Large intestine (tissue), 3 donors: ENCODE results near the gene C16orf86. TPM values are rescaled to one million over a fixed set of nuclear protein-coding genes. Genes with fewer than 3 reads are reported as not detected.
"Not testable (repeated sequence)": the region's sequence is repeated elsewhere in the genome, so short reads cannot be mapped to it uniquely, and the experiment has no call there.

Source experiments
- DNase-seq, 2 donors: peaks; one replicate each; pipeline versions ENCODE4 v3.0.0 to v3.0.0-alpha.2; 2013
- H3K27ac ChIP-seq: one replicate; pipeline ENCODE4 v1.5.1; 2013; ENCODE audit warnings: low read length
- H3K27me3 ChIP-seq: 2 replicates; pipeline ENCODE4 v1.6.1; 2013; ENCODE audit warnings: low read length; ENCODE audit not compliant: control insufficient read depth, insufficient read depth
- H3K36me3 ChIP-seq: 2 replicates; pipeline ENCODE4 v1.6.1; 2013; ENCODE audit warnings: low read length; ENCODE audit not compliant: control insufficient read depth, insufficient read depth
- H3K4me1 ChIP-seq: one replicate; pipeline ENCODE4 v1.6.1; 2013; ENCODE audit warnings: low read length; ENCODE audit not compliant: control insufficient read depth, insufficient read depth
- H3K4me3 ChIP-seq: one replicate; pipeline ENCODE4 v1.5.1; 2013; ENCODE audit warnings: low read length
- H3K9me3 ChIP-seq: one replicate; pipeline ENCODE4 v1.6.1; 2013; ENCODE audit warnings: mild to moderate bottlenecking, low read depth, low read length, moderate library complexity; ENCODE audit not compliant: control insufficient read depth
- WGBS: methylation state at CpG from one replicate; pipeline ENCODE4 v1.1.5; 2013; ENCODE audit warnings: low lambda C conversion rate; ENCODE audit not compliant: insufficient coverage; 5-methylcytosine and 5-hydroxymethylcytosine counted together
- polyA plus RNA-seq: library from polyadenylated mRNA; unstranded; fragments of 120-200 nt; gene quantifications from one replicate; pipeline ENCODE4 v1.2.1, GENCODE V29; 2013

The C16orf86 gene
- polyA plus RNA-seq, 1 donor: 1.4 TPM

- Histone ChIP-seq H3K9me3 (no peaks in the 10 kb centered on the region), H3K27ac (no peak overlapping the region), H3K4me3 (no peak overlapping the region), H3K4me1 (no peaks in the 10 kb centered on the region), H3K27me3 (peaks cover 2% of the 10 kb centered on the region), H3K36me3 (no peaks in the 10 kb centered on the region)
- DNase-seq: no peak
- no CpG with 5 or more reads among the region's 4 CpGs for WGBS
Observed at GRCh38 chr16:67676516-67676915, 9.9 kb downstream of the C16orf86 start.

- Histone ChIP-seq H3K9me3 (no peaks in the 10 kb centered on the region), H3K27ac (no peak overlapping the region), H3K4me3 (no peak overlapping the region), H3K4me1 (no peaks in the 10 kb centered on the region), H3K27me3 (peaks cover 2% of the 10 kb centered on the region), H3K36me3 (no peaks in the 10 kb centered on the region)
- WGBS: 100% methylated on average over 1 of the region's 8 CpGs
- DNase-seq: no peak
Observed at GRCh38 chr16:67676939-67677338, 10.3 kb downstream of the C16orf86 start.

DNA sequence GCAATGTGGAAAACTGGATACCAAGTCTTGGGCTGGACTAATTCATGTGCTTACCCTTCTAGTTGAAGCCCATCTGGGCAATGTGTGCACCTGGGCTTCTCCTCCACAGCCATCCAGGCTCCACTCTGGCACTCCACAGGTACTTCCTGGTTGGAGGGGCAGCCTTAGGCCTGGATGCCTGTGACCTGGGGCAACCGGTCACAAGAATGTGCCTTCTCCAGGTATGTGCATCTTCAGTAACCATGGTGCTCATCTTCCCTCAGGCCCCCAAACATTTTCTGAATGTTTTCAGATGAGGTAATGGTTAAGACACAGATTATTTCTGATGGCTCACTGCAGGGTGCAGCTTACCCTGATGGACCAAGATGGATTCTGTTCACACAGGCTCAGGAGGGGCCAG is 11.1 kb downstream of the C16orf86 start:
- H3K27ac ChIP-seq: no peak overlapping the region
- H3K27me3 ChIP-seq: peaks cover 2% of the 10 kb centered on the region
- H3K4me3 ChIP-seq: no peak overlapping the region
- no peaks in the 10 kb centered on the region for H3K4me1 ChIP-seq
- DNase-seq: no peak
- no CpG with 5 or more reads among the region's 1 CpG for WGBS
- no peaks in the 10 kb centered on the region for H3K36me3 ChIP-seq
- no peaks in the 10 kb centered on the region for H3K9me3 ChIP-seq

- no peak overlapping the region for H3K27ac ChIP-seq
- peaks cover 2% of the 10 kb centered on the region for H3K27me3 ChIP-seq
- 79% methylated on average over 5 of the region's 12 CpGs for WGBS
- peaks cover 3% of the 10 kb centered on the region for H3K36me3 ChIP-seq
- no peak for DNase-seq
- no peaks in the 10 kb centered on the region for H3K9me3 ChIP-seq
- H3K4me3 ChIP-seq: no peak overlapping the region
- H3K4me1 ChIP-seq: no peaks in the 10 kb centered on the region
Observed at GRCh38 chr16:67678354-67679023, 11.9 kb downstream of the C16orf86 start.

GRCh38 chr16:67679935-67680897 is 13.6 kb downstream of the C16orf86 start:
- Histone ChIP-seq H3K4me3 (no peak overlapping the region), H3K27me3 (peaks cover 5% of the 10 kb centered on the region), H3K27ac (no peak overlapping the region), H3K4me1 (no peaks in the 10 kb centered on the region), H3K9me3 (no peaks in the 10 kb centered on the region), H3K36me3 (peaks cover 4% of the 10 kb centered on the region)
- WGBS: 100% methylated on average over 3 of the region's 10 CpGs
- DNase-seq: no peak

GRCh38 chr16:67683767-67684166 is 17.2 kb downstream of the C16orf86 start:
- no peak for DNase-seq
- no CpG with 5 or more reads among the region's 4 CpGs for WGBS
- Histone ChIP-seq H3K27me3 (peaks cover 5% of the 10 kb centered on the region), H3K4me1 (no peaks in the 10 kb centered on the region), H3K9me3 (no peaks in the 10 kb centered on the region), H3K27ac (no peak overlapping the region), H3K4me3 (no peak overlapping the region), H3K36me3 (peaks cover 4% of the 10 kb centered on the region)

DNA sequence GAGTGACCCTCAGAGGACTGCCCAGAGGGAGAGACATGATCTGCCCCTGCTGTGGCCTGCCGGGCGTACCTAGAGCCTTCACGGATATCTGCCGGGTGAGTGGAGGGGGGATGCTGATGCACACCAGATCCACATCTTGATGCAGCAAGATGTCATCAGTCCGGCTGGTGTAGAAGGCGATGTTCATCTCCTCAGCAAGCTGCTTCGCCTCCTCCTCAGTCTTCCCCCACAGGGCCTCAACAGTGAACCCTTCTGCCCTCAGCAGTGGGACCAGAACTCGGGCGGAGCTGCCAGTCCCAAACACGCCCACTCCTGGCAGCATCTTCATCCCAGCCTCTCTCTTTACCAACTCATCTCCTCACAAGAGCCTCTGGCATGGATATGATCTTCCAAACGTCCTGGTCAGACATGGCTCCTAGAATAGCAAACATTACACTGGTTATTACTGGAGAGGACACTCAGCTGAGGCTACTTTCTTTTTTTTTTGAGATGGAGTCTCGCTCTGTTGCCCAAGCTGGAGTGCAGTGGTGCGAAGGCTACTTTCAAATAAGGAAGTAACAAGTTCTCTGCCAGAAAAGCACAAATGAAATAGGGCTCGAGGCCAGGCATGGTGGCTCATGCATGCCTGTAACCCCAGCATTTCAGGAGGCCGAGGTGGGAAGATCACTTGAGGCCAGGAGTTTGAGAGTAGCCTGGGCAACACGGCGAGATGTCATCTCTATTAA is 18.9 kb downstream of the C16orf86 start:
- Histone ChIP-seq H3K9me3 (no peaks in the 10 kb centered on the region), H3K4me1 (no peaks in the 10 kb centered on the region), H3K36me3 (peaks cover 4% of the 10 kb centered on the region), H3K27ac (no peak overlapping the region), H3K4me3 (no peak overlapping the region), H3K27me3 (peaks cover 5% of the 10 kb centered on the region)
- no CpG with 5 or more reads among the region's 17 CpGs for WGBS
- no peak for DNase-seq

GRCh38 chr16:67693517-67694285 is 27.1 kb downstream of the C16orf86 start:
- H3K27me3 ChIP-seq: peaks cover 14% of the 10 kb centered on the region
- WGBS: no CpG with 5 or more reads among the region's 8 CpGs

GRCh38 chr16:67694611-67695010 is 28.0 kb downstream of the C16orf86 start:
- no peak for DNase-seq
- Histone ChIP-seq H3K9me3 (peaks cover 4% of the 10 kb centered on the region), H3K36me3 (no peaks in the 10 kb centered on the region), H3K27ac (no peak overlapping the region), H3K4me3 (no peak overlapping the region), H3K4me1 (peaks cover 17% of the 10 kb centered on the region), H3K27me3 (peaks cover 14% of the 10 kb centered on the region)
- WGBS: no CpG with 5 or more reads among the region's 2 CpGs

More at GRCh38 chr16:67693517-67694285, 27.1 kb downstream of the C16orf86 start:
- not testable (repeated sequence) for H3K36me3 ChIP-seq, H3K9me3 ChIP-seq, H3K27ac ChIP-seq, DNase-seq, H3K4me3 ChIP-seq
- H3K4me1 ChIP-seq: peaks cover 17% of the 10 kb centered on the region
